NCI-H446 treated with DMSO at 0.1 percent for 48 hours (cell line): Measurements from ENCODE around the gene OMP.
A peak's percentile ranks its signal among the peaks of the same experiment; 100 is the strongest.
"Not testable (repeated sequence)": the region's sequence is repeated elsewhere in the genome, so short reads cannot be mapped to it uniquely, and the experiment has no call there.

Experiments used
- DNase-seq: peaks from one replicate; lab custom pipeline; 2025; lab: John Stamatoyannopoulos, UW

OMP gene

GRCh38 chr11:77102246-77103210 lies at the start of gene OMP:
Gene OMP (plus strand): TSS chr11:77102840. CDS start chr11:77102840, 0 bp downstream.
- no peak for DNase-seq

DNA sequence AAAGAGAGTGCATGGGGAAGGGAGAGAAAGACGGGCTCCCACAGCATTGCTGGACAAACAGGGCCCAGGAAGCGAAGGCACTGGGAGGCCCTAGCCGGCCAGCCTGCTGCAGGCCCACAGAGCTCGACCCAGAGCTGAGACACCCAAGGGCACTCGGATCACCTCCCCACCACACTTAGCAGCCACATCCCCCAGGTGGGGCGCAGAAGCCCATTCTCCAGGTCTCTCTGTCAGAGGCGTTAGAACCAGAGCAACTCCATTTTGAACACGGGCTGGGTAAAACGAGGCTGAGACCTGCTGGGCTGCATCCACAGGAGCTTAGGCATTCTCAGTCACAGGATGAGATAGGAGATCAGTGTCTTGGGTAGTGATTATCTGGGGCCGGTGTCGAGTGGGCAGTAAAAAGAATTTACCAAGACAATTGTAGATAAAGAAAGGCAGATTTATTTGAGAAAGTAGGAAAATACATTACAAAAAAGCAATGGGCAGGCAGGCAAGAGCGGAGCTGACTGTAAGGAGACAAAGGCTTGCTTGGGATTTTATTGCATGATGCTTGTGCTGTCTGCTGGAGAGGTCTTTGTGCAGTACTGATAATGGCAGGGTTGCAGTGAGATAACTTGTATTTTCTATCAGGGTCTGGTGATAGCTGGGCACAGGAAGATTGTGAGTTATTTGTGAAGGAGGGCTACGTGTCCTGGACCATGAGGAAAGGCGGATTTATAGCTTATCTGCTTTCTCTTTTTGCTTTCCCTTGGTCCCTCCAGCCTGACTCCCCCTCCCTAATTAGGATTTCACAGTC lies 49.2 kb upstream of the OMP start:
- no peak for DNase-seq

GRCh38 chr11:77054084-77054483 lies 48.6 kb upstream of the OMP start:
- no peak for DNase-seq

DNA sequence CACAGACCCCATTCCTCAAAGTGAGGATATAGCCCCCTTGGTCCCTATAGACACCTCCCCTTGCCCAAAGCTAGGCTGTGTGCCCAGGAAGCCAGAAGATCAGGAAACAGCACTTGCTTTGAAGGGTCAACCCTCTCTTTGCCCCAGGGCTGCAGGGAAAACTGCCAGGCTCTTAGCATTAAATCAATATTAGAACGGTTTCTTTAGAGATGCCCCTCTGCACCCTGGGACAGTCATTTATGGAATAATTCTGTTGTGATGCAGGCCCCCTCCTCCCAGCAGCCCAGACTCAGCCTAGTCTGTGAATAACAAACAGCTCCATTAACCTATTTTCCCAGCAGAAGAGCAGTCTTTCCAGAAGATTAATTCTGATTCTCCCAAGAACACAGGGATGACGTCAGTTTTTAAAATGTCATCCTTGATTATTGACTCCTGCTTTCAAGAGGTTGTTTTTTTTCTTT lies 47.5 kb upstream of the OMP start:
- no peak for DNase-seq

- DNase-seq: no peak
These were observed 46.7 kb upstream of the OMP start for GRCh38 chr11:77055913-77056312.

DNA sequence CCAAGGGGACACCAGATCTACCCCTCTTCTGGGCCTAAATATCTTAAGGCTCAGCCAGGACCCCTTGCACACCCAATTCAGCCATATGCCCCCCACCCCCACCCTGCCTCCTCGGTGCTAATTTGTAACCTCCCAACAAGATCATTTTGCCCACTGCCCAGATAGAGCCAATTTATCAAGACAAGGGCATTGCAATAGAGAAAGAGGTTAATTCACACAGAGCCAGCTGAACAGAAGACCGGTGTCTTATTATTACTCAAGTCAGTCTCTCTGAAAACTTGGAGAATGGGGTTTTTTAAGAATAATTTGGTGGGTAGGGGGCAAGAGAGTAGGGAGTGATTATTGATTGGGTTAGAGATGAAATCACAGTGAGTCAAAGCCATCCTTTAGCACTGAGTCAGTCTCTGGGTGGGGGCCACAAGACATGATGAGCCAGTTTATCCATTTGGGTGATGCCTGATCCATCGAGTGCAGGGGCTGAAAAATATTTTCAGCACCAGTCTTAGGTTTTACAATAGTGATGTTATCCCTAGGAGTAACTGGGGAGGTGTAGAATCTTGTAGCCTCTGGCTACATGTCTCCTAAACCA lies 45.7 kb upstream of the OMP start:
- DNase-seq: no peak

DNA sequence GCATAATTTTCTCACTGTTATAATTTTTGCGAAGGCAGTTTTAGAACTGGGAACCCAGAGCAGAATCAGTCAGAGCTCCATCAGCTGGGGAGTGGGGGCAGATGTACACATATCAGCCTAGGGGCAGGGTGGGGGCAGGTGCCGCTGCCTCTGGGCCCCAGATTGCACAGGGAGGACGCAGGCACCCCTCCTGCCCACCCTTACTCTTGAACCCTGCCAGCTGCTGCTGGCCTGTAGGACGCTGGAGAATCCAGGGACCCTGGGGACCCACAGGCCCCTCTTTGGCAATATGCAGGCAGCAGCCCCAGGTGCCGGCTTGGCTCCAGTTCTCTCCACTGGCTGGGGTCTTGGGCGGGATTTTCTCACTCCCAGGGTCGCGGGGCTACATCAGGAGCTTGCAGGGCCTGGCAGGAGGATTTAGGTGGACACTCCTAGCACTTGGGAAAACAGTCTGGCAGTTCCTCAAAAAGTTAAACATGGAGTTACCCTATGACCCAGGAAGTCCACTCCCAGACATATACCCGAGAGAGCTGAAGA lies 44.6 kb upstream of the OMP start:
- no peak for DNase-seq

- no peak for DNase-seq
These were observed 43.7 kb upstream of the OMP start for GRCh38 chr11:77058900-77059299.

DNA sequence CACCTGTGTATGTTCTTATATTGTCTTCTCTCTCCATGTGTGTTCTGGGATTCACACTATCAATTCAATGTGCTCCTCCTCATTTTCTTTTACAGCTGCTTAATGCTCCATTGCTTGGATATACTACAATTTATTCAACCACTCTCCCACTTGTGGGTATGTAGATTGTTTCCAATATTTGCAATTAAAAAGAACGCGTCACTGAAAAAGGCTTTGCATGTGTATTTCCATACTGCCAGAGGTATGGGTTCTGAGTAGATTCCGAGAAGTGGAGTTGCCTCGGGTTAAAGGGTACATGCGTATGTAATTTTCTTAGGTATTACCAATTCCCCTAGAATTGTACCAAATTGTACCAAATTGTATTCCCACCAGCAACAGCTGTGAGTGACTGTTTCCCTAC lies 42.8 kb upstream of the OMP start:
- DNase-seq: no peak

DNA sequence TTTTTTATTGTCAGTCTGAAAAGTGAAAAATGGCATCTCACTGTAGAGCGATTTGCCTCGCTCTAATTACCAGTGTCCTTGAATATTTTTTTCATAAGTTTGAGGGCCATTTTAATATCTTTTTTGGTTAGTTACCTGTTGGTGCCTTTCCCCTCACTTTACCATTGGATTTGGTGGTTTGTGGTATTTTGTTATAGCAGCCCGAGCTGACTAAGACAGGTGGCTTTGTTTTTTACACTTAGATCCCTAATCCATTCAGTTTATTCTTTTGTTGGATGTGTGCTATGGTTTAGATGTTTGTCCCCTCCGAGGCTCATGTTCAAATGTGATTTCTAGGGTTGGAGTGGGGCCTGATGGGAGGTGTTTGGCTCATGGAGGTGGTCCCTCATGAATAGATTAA lies 42.4 kb upstream of the OMP start:
- DNase-seq: no peak

- not testable (repeated sequence) for DNase-seq
These were observed 41.4 kb upstream of the OMP start for GRCh38 chr11:77061258-77061657.

DNA sequence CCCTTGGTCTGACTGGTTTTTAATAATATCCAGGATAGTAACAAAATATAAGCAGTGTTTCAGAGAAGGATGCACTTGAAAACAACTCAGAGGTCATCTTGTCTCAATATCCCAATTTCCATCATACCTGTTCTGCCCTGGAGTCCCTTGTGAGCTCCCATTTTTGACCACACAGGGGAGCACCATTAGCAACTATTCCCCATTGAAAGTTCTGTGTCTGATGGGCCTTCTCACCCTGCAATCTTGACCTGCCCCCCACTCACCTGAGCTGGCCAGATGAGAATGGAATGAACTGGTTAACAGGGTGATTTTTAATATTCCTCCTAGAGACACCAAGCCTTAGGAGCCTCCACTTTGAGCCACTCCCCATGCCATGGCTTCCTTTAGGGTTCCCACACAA lies 39.7 kb upstream of the OMP start:
- no peak for DNase-seq

DNA sequence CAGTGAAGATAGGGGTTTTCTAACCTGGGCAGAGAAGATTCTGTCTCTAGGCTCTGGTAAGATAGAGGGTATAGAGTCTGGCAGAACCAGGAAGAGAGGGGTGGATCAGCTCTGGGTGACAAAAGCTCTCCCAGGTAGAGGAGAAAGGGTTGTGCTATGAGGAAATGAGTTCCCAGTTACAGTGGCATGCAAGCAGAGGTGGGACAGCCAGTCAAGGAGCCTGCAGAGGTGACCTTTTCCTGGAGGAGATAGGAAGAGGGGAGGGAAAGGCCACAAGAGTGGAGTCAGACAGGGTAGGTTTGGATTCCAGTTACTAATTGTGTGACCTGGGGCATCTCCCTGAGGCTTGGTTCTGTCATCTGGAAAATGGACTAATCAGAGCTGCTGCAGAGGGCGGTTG lies 39.2 kb upstream of the OMP start:
- no peak for DNase-seq

DNA sequence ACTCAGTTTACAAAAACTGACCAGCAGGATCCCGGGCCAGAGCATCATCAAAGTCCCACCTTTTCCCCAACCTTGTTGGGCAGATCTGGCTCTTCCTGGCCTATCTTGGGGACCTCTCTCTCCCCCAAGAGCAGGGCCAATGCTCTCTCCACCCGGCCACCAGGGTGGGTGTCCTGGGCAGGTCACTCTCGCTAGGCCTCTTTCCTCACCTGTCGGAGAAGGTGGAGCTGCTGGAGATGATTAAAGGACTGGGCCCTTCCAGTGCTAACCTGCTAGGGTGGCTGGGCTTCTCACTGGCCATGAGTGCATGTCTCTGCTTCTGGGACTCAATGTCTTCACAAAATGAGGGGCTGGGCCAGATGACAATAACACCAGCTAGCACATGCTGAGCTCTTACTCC lies 38.8 kb upstream of the OMP start:
- DNase-seq: no peak

GRCh38 chr11:77064648-77065217 lies 37.9 kb upstream of the OMP start:
- no peak for DNase-seq

- DNase-seq: no peak
These were observed 36.8 kb upstream of the OMP start for GRCh38 chr11:77065878-77066228.

- peak; percentile 82 for DNase-seq
These were observed 36.2 kb upstream of the OMP start, which contains the start of gene CAPN5 for GRCh38 chr11:77066229-77067042. Gene CAPN5 (plus strand): TSS chr11:77066971. CDS start chr11:77084887, 17,916 bp downstream.

GRCh38 chr11:77067861-77068443 lies 34.7 kb upstream of the OMP start:
- DNase-seq: no peak

DNA sequence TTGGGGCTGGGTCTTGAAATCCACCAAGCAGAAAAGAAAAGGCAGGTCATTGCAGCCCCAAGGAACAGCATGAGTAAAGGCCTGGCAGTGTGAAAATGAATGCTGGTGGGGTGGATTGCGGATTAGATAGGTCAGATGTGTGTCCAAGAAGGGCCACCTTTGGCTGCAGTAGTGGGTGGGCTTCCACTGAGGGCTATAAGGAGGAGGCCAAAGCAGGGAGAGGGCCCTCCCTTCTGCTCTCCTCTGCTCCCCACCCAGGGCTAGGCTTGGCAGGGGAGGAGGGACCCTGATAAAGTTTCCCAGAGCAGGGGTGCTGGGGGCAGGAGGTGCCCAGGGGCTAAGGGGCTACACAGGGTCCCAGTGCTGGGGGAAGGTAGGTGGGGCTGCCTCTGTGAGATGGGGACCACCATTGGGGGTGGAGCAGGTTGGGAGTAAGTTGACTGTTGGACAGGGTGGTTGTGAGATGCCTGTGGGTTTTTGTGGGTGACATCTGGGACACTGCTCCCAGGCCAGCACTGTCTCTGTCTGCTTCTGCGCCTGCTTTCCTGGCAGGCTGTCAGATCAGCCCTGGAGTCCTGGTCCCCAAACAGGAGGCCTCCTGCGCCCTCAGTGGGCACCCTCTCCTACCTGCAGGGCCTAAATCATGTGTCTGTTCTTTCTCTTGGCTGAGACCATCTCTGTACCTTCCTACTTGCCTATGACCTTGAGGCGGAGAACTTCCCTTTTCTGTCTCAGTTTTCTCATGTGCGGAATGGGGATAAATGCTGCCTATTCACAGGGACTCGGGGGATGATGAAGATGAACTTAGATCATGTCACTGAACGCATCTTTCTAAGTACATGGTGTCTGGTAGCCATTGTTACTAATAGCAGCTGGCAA lies 33.9 kb upstream of the OMP start:
- no peak for DNase-seq
